Sigmoid colon (tissue), 7 donors: Measurements from ENCODE around the gene ZNF621. TPM values are rescaled to one million over a fixed set of nuclear protein-coding genes. Genes with fewer than 3 reads are reported as not detected.

Experiments used
- DNase-seq: peaks from one replicate; pipeline ENCODE4 v3.0.0-alpha.2; 2019
- H3K27ac ChIP-seq, 4 donors: fragments of 200-600 bp; sonication (generic); one replicate each; pipeline ENCODE4 v1.5.1; 2016 to 2019; ENCODE audit warnings: mild to moderate bottlenecking in 1 of 4
- H3K27me3 ChIP-seq, 3 donors: fragments of 200-600 bp; sonication (generic); one replicate each; pipeline ENCODE4 v1.5.1; 2019; ENCODE audit warnings: mild to moderate bottlenecking in 1 of 3
- H3K36me3 ChIP-seq, 4 donors: fragments of 200-600 bp; sonication (generic); one replicate each; pipeline ENCODE4 v1.5.1; 2016 to 2019
- H3K4me1 ChIP-seq, 4 donors: fragments of 200-600 bp; sonication (generic); one replicate each; pipeline ENCODE4 v1.5.1; 2017 to 2019
- H3K4me3 ChIP-seq, 4 donors: fragments of 200-600 bp; sonication (generic); one replicate each; pipeline ENCODE4 v1.5.1; 2017 to 2019; ENCODE audit warnings: mild to moderate bottlenecking in 2 of 4, moderate library complexity in 1 of 4
- H3K9me3 ChIP-seq, 4 donors: fragments of 200-600 bp in 3 of 4; sonication (generic) in 3 of 4; one replicate each; pipeline versions ENCODE4 v1.5.1 to v1.6.1; 2013 to 2019
- EP300 ChIP-seq, 4 donors: sonication (generic); formaldehyde crosslinking; IDR thresholded peaks; one replicate each; pipeline ENCODE4 v1.6.1; 2017; ENCODE audit warnings: antibody characterized with exemption in 4 of 4
- POLR2A ChIP-seq, 2 donors: fragments of 450-650 bp; IDR thresholded peaks; one replicate each; pipeline ENCODE4 v1.6.1; 2016; ENCODE audit warnings: antibody characterized with exemption in 2 of 2, mild to moderate bottlenecking in 2 of 2, moderate library complexity in 2 of 2
- POLR2AphosphoS5 ChIP-seq, 4 donors: sonication (generic); formaldehyde crosslinking; IDR thresholded peaks; one replicate each; pipeline ENCODE4 v1.6.1; 2017; ENCODE audit warnings: antibody characterized with exemption in 4 of 4
- WGBS, 2 donors: extraction: QIAGEN DNeasy Blood & Tissue Kit; methylation state at CpG; one replicate each; pipeline ENCODE4 v1.1.7; 2013; 5-methylcytosine and 5-hydroxymethylcytosine counted together
- intact Hi-C: fragments of 100-400 bp; cut with DNase I; formaldehyde crosslinking; loops from one replicate; pipeline ENCODE4 v1.15.1; 2023
- polyA plus RNA-seq, 3 donors: library from polyadenylated mRNA; stranded (reverse); fragments of 200-250 nt; gene quantifications; one replicate each; pipeline ENCODE4 v1.2.3, GENCODE V29; 2013
- total RNA-seq, 4 donors: library from RNA; depleted of rRNA; stranded (reverse); fragments of >200 nt; gene quantifications; one replicate each; pipeline ENCODE4 v1.1.0, GENCODE V29; 2016
- TF ChIP-seq, protein P1 (sequence below), 4 experiments: fragments of 450-650 bp in 3 of 4; fragments of 200-600 bp in 1 of 4; IDR thresholded peaks; one replicate each; pipeline ENCODE4 v1.5.1; 2016 to 2019; ENCODE audit warnings: antibody characterized with exemption in 4 of 4, mild to moderate bottlenecking in 3 of 4, moderate library complexity in 2 of 4
- donor health status: healthy with polysubstance abuse.
- donor health status: Bipolar disorder and iron deficiency.
- donor health status: healthy.

ZNF621 gene
- total and polyA plus RNA-seq, 7 donors, result 4.6 to 19.9 (median 13.2) TPM

- peak in 2 of 4 donors; percentile 60 to 61 for TF ChIP-seq POLR2AphosphoS5 (IDR thresholded peaks at IDR 0.05)
- TF ChIP-seq, protein P1, sequence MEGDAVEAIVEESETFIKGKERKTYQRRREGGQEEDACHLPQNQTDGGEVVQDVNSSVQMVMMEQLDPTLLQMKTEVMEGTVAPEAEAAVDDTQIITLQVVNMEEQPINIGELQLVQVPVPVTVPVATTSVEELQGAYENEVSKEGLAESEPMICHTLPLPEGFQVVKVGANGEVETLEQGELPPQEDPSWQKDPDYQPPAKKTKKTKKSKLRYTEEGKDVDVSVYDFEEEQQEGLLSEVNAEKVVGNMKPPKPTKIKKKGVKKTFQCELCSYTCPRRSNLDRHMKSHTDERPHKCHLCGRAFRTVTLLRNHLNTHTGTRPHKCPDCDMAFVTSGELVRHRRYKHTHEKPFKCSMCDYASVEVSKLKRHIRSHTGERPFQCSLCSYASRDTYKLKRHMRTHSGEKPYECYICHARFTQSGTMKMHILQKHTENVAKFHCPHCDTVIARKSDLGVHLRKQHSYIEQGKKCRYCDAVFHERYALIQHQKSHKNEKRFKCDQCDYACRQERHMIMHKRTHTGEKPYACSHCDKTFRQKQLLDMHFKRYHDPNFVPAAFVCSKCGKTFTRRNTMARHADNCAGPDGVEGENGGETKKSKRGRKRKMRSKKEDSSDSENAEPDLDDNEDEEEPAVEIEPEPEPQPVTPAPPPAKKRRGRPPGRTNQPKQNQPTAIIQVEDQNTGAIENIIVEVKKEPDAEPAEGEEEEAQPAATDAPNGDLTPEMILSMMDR (IDR thresholded peaks at IDR 0.05), result no peak
- Histone ChIP-seq H3K27me3 (no peaks in the 10 kb centered on the region), H3K27ac (peak overlapping the region in 2 of 4 donors; percentile 78 to 79), H3K4me1 (peaks cover 0 to 12% (median 4%) of the 10 kb centered on the region in 4 donors), H3K4me3 (peak overlapping the region in 1 of 4 donors; percentile 65), H3K9me3 (no peaks in the 10 kb centered on the region), H3K36me3 (no peaks in the 10 kb centered on the region)
- intact Hi-C loops, result loop anchor here (5.0 kb wide), 1 partner anchor 53 kb away; no protein-coding TSS in a partner anchor
- 44 to 67% methylated on average over 5 of the region's 5 CpGs for WGBS, 2 donors
- no peak for DNase-seq
Measured at GRCh38 chr3:40504636-40505430, 19.9 kb upstream of the ZNF621 start.

DNA sequence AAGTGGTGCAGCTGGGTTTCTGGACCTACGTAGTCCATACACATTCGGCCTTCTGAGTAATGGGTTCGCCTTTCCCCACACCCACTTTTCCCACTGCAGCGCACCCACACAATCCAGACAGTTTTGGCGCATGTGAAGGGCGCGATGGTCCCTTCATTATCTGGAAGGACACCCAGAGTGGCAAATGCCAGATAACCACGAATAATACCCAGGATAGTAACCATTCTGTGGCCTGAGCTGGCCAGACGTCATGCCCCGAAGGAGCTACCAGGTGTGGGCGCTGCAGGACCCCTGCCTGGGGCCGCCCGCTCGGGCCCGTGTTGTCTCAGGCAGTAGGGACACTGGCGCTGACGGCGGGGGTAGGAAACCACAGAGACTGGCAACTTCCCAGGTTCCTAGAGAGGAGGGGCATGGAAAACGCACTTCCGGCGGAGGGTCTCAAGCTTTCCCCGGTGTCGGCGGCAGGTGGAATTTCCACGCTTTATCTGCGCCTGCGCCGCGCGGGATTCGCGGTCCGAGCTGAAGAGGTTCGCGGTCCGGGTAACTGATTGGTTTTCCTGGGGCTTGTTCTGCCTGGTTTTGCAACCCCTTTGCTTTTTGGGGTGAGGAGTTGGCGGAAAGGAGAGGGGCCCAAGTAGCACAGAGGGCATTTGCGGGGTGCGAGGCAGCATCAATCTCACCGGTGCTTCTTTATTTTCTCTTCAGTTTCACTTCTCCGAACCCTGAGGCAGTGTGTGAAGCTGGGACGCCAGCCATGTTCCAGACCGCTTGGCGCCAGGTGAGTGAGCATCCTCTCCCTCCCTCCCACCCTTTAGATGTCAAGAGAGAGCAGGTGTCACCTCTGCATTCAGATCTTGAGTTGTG is 18.9 kb upstream of the ZNF621 start, which contains the start of gene ZNF620:
TSS of gene ZNF620 (plus strand) at position 441 of the 864 bp plus-strand sequence. CDS start at position 755, 314 bp downstream.
- Histone ChIP-seq H3K36me3 (peaks cover 0 to 3% (median 0%) of the 10 kb centered on the region in 4 donors), H3K9me3 (no peaks in the 10 kb centered on the region), H3K27me3 (no peaks in the 10 kb centered on the region), H3K4me3 (peak within 1 kb of the TSS; percentile 56 to 72 (median 66)), H3K4me1 (peaks cover 0 to 12% (median 4%) of the 10 kb centered on the region in 4 donors), H3K27ac (peak within 1 kb of the TSS; percentile 78 to 80 (median 78))
- TF ChIP-seq POLR2A (IDR thresholded peaks at IDR 0.05) (peak; percentile 25 to 33), POLR2AphosphoS5 (IDR thresholded peaks at IDR 0.05) (peak in 3 of 4 donors; percentile 55 to 77 (median 58)), EP300 (IDR thresholded peaks at IDR 0.05) (no peak)
- TF ChIP-seq, protein P1 (IDR thresholded peaks at IDR 0.05), result no peak
- WGBS, 2 donors, result 2 to 7% methylated on average over 44 of the region's 44 CpGs
- intact Hi-C loops, result loop anchor here (2.0 to 5.0 kb wide), 2 partner anchors 19 to 54 kb away; partner anchors contain the start of gene ZNF621
- peak; percentile 91 for DNase-seq

DNA sequence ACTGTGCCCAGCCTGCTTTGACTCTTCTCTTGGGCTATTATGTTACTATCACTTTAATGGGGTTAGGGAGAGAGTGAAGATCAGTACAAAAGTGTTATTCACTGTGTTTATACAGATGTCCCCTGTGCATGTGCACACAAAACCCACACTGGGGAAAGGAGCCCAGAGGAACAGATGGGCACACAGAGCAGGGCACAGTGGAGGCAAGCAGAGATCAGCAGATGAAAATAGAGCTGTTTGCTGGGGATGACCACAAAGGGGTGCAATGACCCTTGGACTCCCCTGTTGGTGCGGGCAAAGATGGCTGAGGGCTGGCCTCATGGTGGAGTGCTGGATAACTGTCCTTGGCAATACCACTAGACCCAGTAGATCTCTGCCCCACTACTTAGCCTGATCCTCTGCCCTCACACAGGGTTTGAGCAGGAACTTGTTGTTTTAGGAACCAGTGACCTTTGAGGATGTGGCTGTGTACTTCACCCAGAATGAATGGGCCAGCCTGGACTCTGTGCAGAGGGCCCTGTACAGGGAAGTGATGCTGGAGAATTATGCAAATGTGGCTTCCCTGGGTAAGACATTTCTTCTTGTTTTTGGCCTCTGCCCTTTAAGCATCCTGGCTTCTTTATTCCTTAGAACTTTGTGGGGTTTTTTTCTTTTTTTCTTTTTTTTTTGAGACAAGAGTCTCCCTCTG is 13.6 kb upstream of the ZNF621 start:
- no peak overlapping the region for H3K4me3 ChIP-seq
- intact Hi-C loops, result no loop called here
- no peak for TF ChIP-seq POLR2A (IDR thresholded peaks at IDR 0.05)
- TF ChIP-seq POLR2AphosphoS5 (IDR thresholded peaks at IDR 0.05), result no peak
- TF ChIP-seq, protein P1 (IDR thresholded peaks at IDR 0.05), result no peak
- TF ChIP-seq EP300 (IDR thresholded peaks at IDR 0.05), result no peak
- H3K36me3 ChIP-seq, result peaks cover 0 to 43% (median 5%) of the 10 kb centered on the region in 4 donors
- WGBS, 2 donors, result 100% methylated on average over 1 of the region's 1 CpG
- H3K27ac ChIP-seq, result no peak overlapping the region
- H3K4me1 ChIP-seq, result peaks cover 0 to 7% (median 3%) of the 10 kb centered on the region in 4 donors
- no peaks in the 10 kb centered on the region for H3K27me3 ChIP-seq
- H3K9me3 ChIP-seq, result no peaks in the 10 kb centered on the region
- no peak for DNase-seq

GRCh38 chr3:40516201-40516600 is 8.6 kb upstream of the ZNF621 start:
- Histone ChIP-seq H3K36me3 (peaks cover 0 to 43% (median 7%) of the 10 kb centered on the region in 4 donors), H3K4me1 (no peaks in the 10 kb centered on the region), H3K27me3 (no peaks in the 10 kb centered on the region), H3K9me3 (no peaks in the 10 kb centered on the region), H3K27ac (no peak overlapping the region), H3K4me3 (no peak overlapping the region)
- DNase-seq, result no peak
- 94% methylated on average over 5 of the region's 5 CpGs for WGBS, 2 donors
- TF ChIP-seq EP300 (IDR thresholded peaks at IDR 0.05) (no peak), POLR2AphosphoS5 (IDR thresholded peaks at IDR 0.05) (no peak), POLR2A (IDR thresholded peaks at IDR 0.05) (no peak)
- TF ChIP-seq, protein P1 (IDR thresholded peaks at IDR 0.05), result no peak
- intact Hi-C loops, result no loop called here
